Motor neuron (in vitro differentiated cells): ENCODE measurements around the gene PTN. TPM values are rescaled to one million over a fixed set of nuclear protein-coding genes. Genes with fewer than 3 reads are reported as not detected.
A peak's percentile ranks its signal among the peaks of the same experiment; 100 is the strongest.

ENCODE experiments used
- ATAC-seq, 8 experiments: fragments of 200-7000 bp; cut with Tn5 transposase; replicated peaks in 6 of 8; 2 replicates each; pipeline ENCODE4 v1.8.0; 2021; ENCODE audit warnings: mild to moderate bottlenecking in 8 of 8, moderate library complexity in 8 of 8
- H3K27ac ChIP-seq, 2 donors: fragments of 250-450 bp; sonication (Bioruptor Pico); 2 replicates each; pipeline ENCODE4 v1.9.0; 2021; ENCODE audit warnings: antibody characterized with exemption in 2 of 2, mild to moderate bottlenecking in 2 of 2, moderate library complexity in 1 of 2
- H3K4me1 ChIP-seq, 2 donors: fragments of 250-450 bp; sonication (Bioruptor Pico); replicated peaks in 1 of 2; 2 replicates each; pipeline ENCODE4 v1.6.1; 2021; ENCODE audit warnings: antibody characterized with exemption in 2 of 2, mild to moderate bottlenecking in 2 of 2, moderate library complexity in 1 of 2
- H3K4me3 ChIP-seq, 5 donors: fragments of 250-450 bp; sonication (Bioruptor Pico); 2 replicates each; pipeline ENCODE4 v1.9.0; 2021; ENCODE audit warnings: antibody characterized with exemption in 5 of 5, mild to moderate bottlenecking in 5 of 5, moderate library complexity in 4 of 5
- WGBS, 10 experiments: fragments of 450-650 bp; shearing (Covaris generic); methylation state at CpG; one replicate each; pipeline ENCODE4 v1.0.0; 2022; 5-methylcytosine and 5-hydroxymethylcytosine counted together
- in situ Hi-C, 9 experiments: fragments of 400-800 bp; cut with MboI; loops; one replicate each; pipeline ENCODE4 v1.15.0; 2021; ENCODE audit warnings: low sequenced_read_pairs in 9 of 9, low pct_unique_long_range_greater_than_20kb in 2 of 9; ENCODE audit not compliant: unreplicated experiment in 9 of 9
- total RNA-seq, 8 experiments: library from RNA; unstranded; fragments of 300-600 nt; gene quantifications; 2 replicates each; pipeline versions ENCODE4 v1.2.3 to v1.2.4, GENCODE V29; 2022

PTN gene
- total RNA-seq, 8 experiments from 2014 or later: 1.5 to 775 (median 20.4) TPM; not detected in 2

- Histone ChIP-seq H3K4me3 (no peak overlapping the region), H3K27ac (no peak overlapping the region), H3K4me1 (peaks cover 8 to 12% of the 10 kb centered on the region in 2 donors)
- WGBS, 10 experiments: 47 to 100% (median 82%) methylated on average over 1 to 6 of the region's 6 CpGs; no CpG with 5 or more reads in 1 of the 10 experiments
- in situ Hi-C loops: no loop called here
- peak in 3 of 8 experiments; percentile 33 to 69 (median 34) for ATAC-seq
Measured at GRCh38 chr7:137345799-137346449, 2.4 kb upstream of the PTN start.

- Histone ChIP-seq H3K4me3 (peak overlapping the region; percentile 31 to 42 (median 32)), H3K27ac (no peak overlapping the region), H3K4me1 (peaks cover 8 to 12% of the 10 kb centered on the region in 2 donors)
- 0 to 44% (median 0%) methylated on average over 1 to 5 of the region's 5 CpGs; no CpG with 5 or more reads in 3 of the 10 experiments for WGBS, 10 experiments
- in situ Hi-C loops: no loop called here
- ATAC-seq: peak in 5 of 8 experiments; percentile 20 to 50 (median 35)
Measured at GRCh38 chr7:137342828-137343261, 688 bp downstream of the PTN start.

GRCh38 chr7:137342265-137342664 lies 1.3 kb downstream of the PTN start:
- 35 to 64% (median 47%) methylated on average over 1 to 3 of the region's 3 CpGs; no CpG with 5 or more reads in 2 of the 10 experiments for WGBS, 10 experiments
- ATAC-seq: no peak
- H3K27ac ChIP-seq: no peak overlapping the region
- H3K4me3 ChIP-seq: peak overlapping the region in 3 of 5 donors; percentile 9 to 42 (median 10)
- in situ Hi-C loops: no loop called here
- H3K4me1 ChIP-seq: peaks cover 8 to 12% of the 10 kb centered on the region in 2 donors

GRCh38 chr7:137337902-137338301 lies 5.6 kb downstream of the PTN start:
- in situ Hi-C loops: no loop called here
- no peak for ATAC-seq
- Histone ChIP-seq H3K4me3 (no peak overlapping the region), H3K4me1 (peaks cover 3 to 5% of the 10 kb centered on the region in 2 donors), H3K27ac (no peak overlapping the region)
- 0 to 100% (median 82%) methylated on average over 1 to 2 of the region's 2 CpGs; no CpG with 5 or more reads in 3 of the 10 experiments for WGBS, 10 experiments

GRCh38 chr7:137335814-137336213 lies 7.7 kb downstream of the PTN start:
- no peak overlapping the region for H3K27ac ChIP-seq
- WGBS, 10 experiments: 67 to 100% (median 91%) methylated on average over 1 to 4 of the region's 4 CpGs

GRCh38 chr7:137331378-137331777 lies 12.2 kb downstream of the PTN start:
- Histone ChIP-seq H3K4me3 (no peak overlapping the region), H3K4me1 (peaks cover 6% of the 10 kb centered on the region in 2 donors), H3K27ac (no peak overlapping the region)
- no peak for ATAC-seq
- 29 to 100% (median 73%) methylated on average over 1 to 6 of the region's 8 CpGs; no CpG with 5 or more reads in 1 of the 10 experiments for WGBS, 10 experiments
- in situ Hi-C loops: no loop called here

More at GRCh38 chr7:137335814-137336213, 7.7 kb downstream of the PTN start:
- no peak overlapping the region for H3K4me3 ChIP-seq
- ATAC-seq: no peak
- H3K4me1 ChIP-seq: no peaks in the 10 kb centered on the region
- in situ Hi-C loops: no loop called here

GRCh38 chr7:137329411-137329810 lies 14.1 kb downstream of the PTN start:
- H3K4me3 ChIP-seq: no peak overlapping the region
- ATAC-seq: no peak
- WGBS, 10 experiments: 83 to 100% (median 100%) methylated on average over 1 of the region's 1 CpG; no CpG with 5 or more reads in 7 of the 10 experiments
- peaks cover 6% of the 10 kb centered on the region in 2 donors for H3K4me1 ChIP-seq
- in situ Hi-C loops: no loop called here
- no peak overlapping the region for H3K27ac ChIP-seq

- WGBS, 10 experiments: 21 to 82% (median 42%) methylated on average over 2 to 5 of the region's 5 CpGs; no CpG with 5 or more reads in 2 of the 10 experiments
- no peak overlapping the region for H3K4me3 ChIP-seq
- in situ Hi-C loops: no loop called here
- peaks cover 6% of the 10 kb centered on the region in 2 donors for H3K4me1 ChIP-seq
- H3K27ac ChIP-seq: peak overlapping the region in 1 of 2 donors; percentile 33
- ATAC-seq: peak in 5 of 8 experiments; percentile 65 to 92 (median 78)
Measured at GRCh38 chr7:137328373-137329120, 15.0 kb downstream of the PTN start.

- Histone ChIP-seq H3K27ac (no peak overlapping the region), H3K4me1 (peaks cover 6% of the 10 kb centered on the region in 2 donors), H3K4me3 (no peak overlapping the region)
- WGBS, 10 experiments: 14 to 83% (median 45%) methylated on average over 1 to 2 of the region's 2 CpGs; no CpG with 5 or more reads in 2 of the 10 experiments
- in situ Hi-C loops: no loop called here
- peak in 1 of 8 experiments; percentile 82 for ATAC-seq
Measured at GRCh38 chr7:137325927-137326326, 17.6 kb downstream of the PTN start.

- in situ Hi-C loops: no loop called here
- Histone ChIP-seq H3K4me1 (peaks cover 6% of the 10 kb centered on the region in 2 donors), H3K27ac (no peak overlapping the region), H3K4me3 (no peak overlapping the region)
- ATAC-seq: no peak
Measured at GRCh38 chr7:137324796-137325696, 18.5 kb downstream of the PTN start.

GRCh38 chr7:137316648-137317353 lies 26.7 kb downstream of the PTN start:
- ATAC-seq: peak in 5 of 8 experiments; percentile 41 to 95 (median 77)
- in situ Hi-C loops: no loop called here
- 13 to 100% (median 67%) methylated on average over 1 to 6 of the region's 9 CpGs; no CpG with 5 or more reads in 2 of the 10 experiments for WGBS, 10 experiments
- Histone ChIP-seq H3K4me1 (peaks cover 5 to 6% of the 10 kb centered on the region in 2 donors), H3K4me3 (no peak overlapping the region), H3K27ac (peak overlapping the region in 1 of 2 donors; percentile 7)

GRCh38 chr7:137313201-137313600 lies 30.3 kb downstream of the PTN start:
- H3K4me1 ChIP-seq: peaks cover 5 to 6% of the 10 kb centered on the region in 2 donors
- in situ Hi-C loops: no loop called here
- no peak for ATAC-seq
- H3K4me3 ChIP-seq: no peak overlapping the region
- 31 to 100% (median 63%) methylated on average over 1 to 4 of the region's 4 CpGs; no CpG with 5 or more reads in 2 of the 10 experiments for WGBS, 10 experiments
- H3K27ac ChIP-seq: no peak overlapping the region
